ENCODE results near the gene TYRP1.

TYRP1 gene

GRCh38 chr9:12737871-12738270 lies 44.7 kb downstream of the TYRP1 start:
- DNase-seq, result peak; percentile 43

GRCh38 chr9:12739014-12739652 lies 45.9 kb downstream of the TYRP1 start:
- DNase-seq, result peak; percentile 65

- DNase-seq, result no peak
These were observed 47.7 kb downstream of the TYRP1 start for GRCh38 chr9:12740845-12741244.

- peak; percentile 66 for DNase-seq
These were observed 54.8 kb downstream of the TYRP1 start for GRCh38 chr9:12748016-12748415.

GRCh38 chr9:12748954-12749353 lies 55.8 kb downstream of the TYRP1 start:
- DNase-seq, result no peak

- no peak for DNase-seq
These were observed 60.7 kb downstream of the TYRP1 start for GRCh38 chr9:12753931-12754330.

GRCh38 chr9:12759761-12760160 lies 66.6 kb downstream of the TYRP1 start:
- DNase-seq, result no peak
